Measurements from ENCODE around the gene RADIL.

GRCh38 chr7:4749363-4749762 is 134.2 kb downstream of the RADIL start:
- TF ChIP-seq CTCF (conservative IDR thresholded peaks at IDR 0.05; ENCODE audit: low read length) (no peak), EZH2phosphoT487 (IDR thresholded peaks at IDR 0.05; ENCODE audit: borderline replicate concordance) (no peak)
